HepG2 (cell line): ENCODE results near the gene OR2B2. TPM values are rescaled to one million over a fixed set of nuclear protein-coding genes. Genes with fewer than 3 reads are reported as not detected.
A peak's percentile ranks its signal among the peaks of the same experiment; 100 is the strongest.

ENCODE experiments used
- ATAC-seq: fragments of 200-7000 bp; cut with Tn5 transposase; 3 replicates; pipeline ENCODE4 v1.9.1; 2020; ENCODE audit warnings: mild to moderate bottlenecking, moderate library complexity
- BruUV-seq: library from RNA; stranded (reverse); fragments of 400-500 nt; replicated peaks from 2 replicates; lab custom pipeline; 2021; lab: Mats Ljungman, UMichigan
- CTCF ChIA-PET: fragments of 300-600 bp; formaldehyde crosslinking; extraction: SDS; loops from one replicate; lab custom pipeline; 2021; ENCODE audit warnings: low total read pairs, inconsistent platforms, low intra/inter-chr PET ratio; lab: Yijun Ruan, JAX
- POLR2A ChIA-PET: fragments of 350-600 bp; sonication (Branson Sonifier 250); formaldehyde crosslinking; loops from one replicate; lab custom pipeline; 2020; ENCODE audit warnings: antibody characterized with exemption, inconsistent platforms; lab: Yijun Ruan, JAX
- DNase-seq: peaks from one replicate; pipeline ENCODE4 v3.0.0-alpha.2; 2015; ENCODE audit warnings: low spot score
- FAIRE-seq: peaks from 3 replicates; lab custom pipeline; 2011; peaks lifted over from hg19 to GRCh38; lab: Jason Lieb, UNC
- H2AFZ ChIP-seq: one replicate; pipeline ENCODE4 v1.6.1; 2011; ENCODE audit warnings: low read length, inconsistent platforms
- H3K27ac ChIP-seq: fragments of 300-600 bp; 3 replicates; pipeline ENCODE4 v1.8.0; 2011; ENCODE audit warnings: mixed run types, mild to moderate bottlenecking, mixed read lengths, low read length, inconsistent platforms; ENCODE audit not compliant: insufficient read depth; ENCODE audit errors: extremely low read length
- H3K27me3 ChIP-seq, 2 experiments: fragments of 200-600 bp in 1 of 2; 2 replicates in 1 of 2; 3 replicates in 1 of 2; pipeline versions ENCODE4 v1.6.0 to v1.8.0; 2011; ENCODE audit warnings: low read length in 2 of 2, mild to moderate bottlenecking in 2 of 2, moderate library complexity in 2 of 2, inconsistent platforms in 1 of 2; ENCODE audit not compliant: insufficient read depth in 2 of 2, control insufficient read depth in 1 of 2
- H3K36me3 ChIP-seq, 2 experiments: fragments of 200-600 bp in 1 of 2; replicated peaks in 1 of 2; 2 replicates in 1 of 2; 3 replicates in 1 of 2; pipeline versions ENCODE4 v1.5.1 to v1.8.0; 2011; ENCODE audit warnings: low read length in 2 of 2, inconsistent platforms in 1 of 2; ENCODE audit not compliant: insufficient read depth in 2 of 2, control insufficient read depth in 1 of 2
- H3K4me1 ChIP-seq: 2 replicates; pipeline ENCODE4 v1.5.1; 2012; ENCODE audit warnings: low read length, inconsistent platforms; ENCODE audit not compliant: insufficient read depth
- H3K4me2 ChIP-seq: 2 replicates; pipeline ENCODE4 v1.6.0; 2011; ENCODE audit warnings: low read depth, low read length, inconsistent platforms
- H3K4me3 ChIP-seq, 3 experiments: fragments of 200-600 bp in 1 of 3; sonication (generic), shearing (Covaris generic) in 1 of 3; replicated peaks in 1 of 3; 2 replicates each; pipeline ENCODE4 v1.5.1; 2011 to 2016; ENCODE audit warnings: low read length in 3 of 3, inconsistent platforms in 2 of 3, low read depth in 2 of 3, mild to moderate bottlenecking in 2 of 3, control low read depth in 1 of 3, mixed read lengths in 1 of 3; ENCODE audit not compliant: insufficient read depth in 1 of 3
- H3K79me2 ChIP-seq: one replicate; pipeline ENCODE4 v1.6.1; 2011; ENCODE audit warnings: low read length, inconsistent platforms; ENCODE audit not compliant: insufficient read depth
- H3K9ac ChIP-seq: 2 replicates; pipeline ENCODE4 v1.6.0; 2011; ENCODE audit warnings: mild to moderate bottlenecking, low read depth, low read length, inconsistent platforms; ENCODE audit not compliant: insufficient read depth
- H3K9me3 ChIP-seq: 2 replicates; pipeline ENCODE4 v1.5.1; 2012; ENCODE audit warnings: mild to moderate bottlenecking, low read length
- H4K20me1 ChIP-seq: 2 replicates; pipeline ENCODE4 v1.6.0; 2011; ENCODE audit warnings: inconsistent platforms, mild to moderate bottlenecking, low read length, moderate library complexity; ENCODE audit not compliant: insufficient read depth
- ATF2 ChIP-seq: sonication (generic); formaldehyde crosslinking; IDR thresholded peaks from 2 replicates; pipeline ENCODE4 v1.4.0; 2020; ENCODE audit warnings: missing genetic modification reagents
- HDAC2 ChIP-seq: sonication (generic); formaldehyde crosslinking; IDR thresholded peaks from 2 replicates; pipeline ENCODE4 v1.4.0; 2020; ENCODE audit warnings: missing genetic modification reagents
- HMGXB3 ChIP-seq: sonication (generic); formaldehyde crosslinking; IDR thresholded peaks from 2 replicates; pipeline ENCODE4 v1.4.0; 2020; ENCODE audit warnings: missing genetic modification reagents, borderline replicate concordance
- KAT8 ChIP-seq: IDR thresholded peaks from 2 replicates; pipeline ENCODE4 v1.6.1; 2016; ENCODE audit warnings: missing genetic modification reagents, missing compliant biosample characterization
- SKIL ChIP-seq: sonication (generic); formaldehyde crosslinking; IDR thresholded peaks from 2 replicates; pipeline ENCODE4 v1.8.0; 2022; ENCODE audit warnings: missing genetic modification reagents, mild to moderate bottlenecking, moderate library complexity, borderline replicate concordance
- SOX6 ChIP-seq, 2 experiments: fragments of 450-650 bp in 1 of 2; sonication (generic) in 1 of 2; formaldehyde crosslinking in 1 of 2; IDR thresholded peaks; 2 replicates each; pipeline versions ENCODE4 v1.4.0 to v1.6.1; 2017 to 2020; ENCODE audit warnings: antibody characterized with exemption in 1 of 2, mild to moderate bottlenecking in 1 of 2, missing genetic modification reagents in 1 of 2
- THRA ChIP-seq: sonication (generic); formaldehyde crosslinking; IDR thresholded peaks from 2 replicates; pipeline ENCODE4 v1.4.0; 2020; ENCODE audit warnings: missing genetic modification reagents, borderline replicate concordance
- ZNF710 ChIP-seq: sonication (generic); formaldehyde crosslinking; IDR thresholded peaks from 2 replicates; pipeline ENCODE4 v1.5.0; 2020; ENCODE audit warnings: mild to moderate bottlenecking, missing genetic modification reagents, borderline replicate concordance
- WGBS: methylation state at CpG from one replicate; pipeline ENCODE4 v1.1.6; 2017; ENCODE audit warnings: low lambda C conversion rate; 5-methylcytosine and 5-hydroxymethylcytosine counted together
- in situ Hi-C: cut with HindIII; loops from 2 replicates; pipeline ENCODE4 v1.10.0; 2017; ENCODE audit warnings: low pct_unique_long_range_greater_than_20kb; ENCODE audit not compliant: extremely low pct_ligation_motif_present
- intact Hi-C: fragments of 100-400 bp; cut with micrococcal nuclease; formaldehyde crosslinking; loops from one replicate; pipeline ENCODE4 v1.10.0; 2022; ENCODE audit not compliant: unreplicated experiment
- polyA plus RNA-seq, 8 experiments: library from polyadenylated mRNA; depleted of rRNA in 3 of 8; stranded (reverse) in 7 of 8; unstranded in 1 of 8; fragments of >200 nt; fragmentation: Illumina TruSeq in 4 of 8; extraction: Trizol in 4 of 8; gene quantifications; 2 replicates each; pipeline versions ENCODE4 v1.2.1 to v1.2.3, GENCODE V29; 2011 to 2016; ENCODE audit warnings: low read depth in 4 of 8, missing spikeins in 1 of 8, mixed read lengths in 1 of 8; ENCODE audit not compliant: insufficient read depth in 1 of 8
- total RNA-seq, 5 experiments: library from RNA; depleted of rRNA; stranded (reverse); fragments of >200 nt; fragmentation: Illumina TruSeq; extraction: Trizol; gene quantifications; 2 replicates each; pipeline ENCODE4 v1.2.3, GENCODE V29; 2016; ENCODE audit warnings: low read depth in 1 of 5

OR2B2 gene
- total and polyA plus RNA-seq, 2 of the 13 experiments (the other 11 are each of a cell fraction or from before 2014, with no cell fraction given): not detected

GRCh38 chr6:27889628-27890444 lies 22.4 kb downstream of the OR2B2 start:
- intact Hi-C loops: loop anchor here (2.0 to 10.0 kb wide), 3 partner anchors 23 to 1695 kb away; a partner anchor contains a TSS
- ATAC-seq: no peak
- Histone ChIP-seq H3K9me3 (no peaks in the 10 kb centered on the region), H3K27ac (peak overlapping the region; percentile 19), H3K4me2 (peak overlapping the region; percentile 59), H2AFZ (no peak overlapping the region), H3K9ac (no peak overlapping the region), H4K20me1 (no peaks in the 10 kb centered on the region), H3K79me2 (no peaks in the 10 kb centered on the region), H3K36me3 (no peaks in the 10 kb centered on the region), H3K4me3 (no peak overlapping the region), H3K4me1 (peaks cover 40% of the 10 kb centered on the region), H3K27me3 (no peaks in the 10 kb centered on the region; a peak in 1 of 5 replicates)
- ChIA-PET CTCF (no interaction called here), POLR2A (interaction anchor here (0.7 to 1.3 kb wide), 7 partner anchors 23 to 1690 kb away, joined by 3 to 8 read pairs (median 3); a partner anchor contains a TSS)
- 83% methylated on average over 19 of the region's 19 CpGs for WGBS
- no peak for FAIRE-seq
- DNase-seq: no peak
- in situ Hi-C loops: loop anchor here (5.0 to 10.0 kb wide), 2 partner anchors 53 to 375 kb away; a partner anchor contains a TSS
- BruUV-seq: no TSS peak
- TF ChIP-seq HDAC2 (CRISPR knock-in tag): 0 out of 2 replicates have a peak, but pooled peaks have one; percentile 8
- no peak for TF ChIP-seq HMGXB3
- TF ChIP-seq ZNF710 (CRISPR knock-in tag): no peak
- TF ChIP-seq ATF2 (CRISPR knock-in tag): no peak
- no peak for TF ChIP-seq SKIL
- no peak; the same call in 1 of the 2 replicates for TF ChIP-seq KAT8 (CRISPR knock-in tag)
- TF ChIP-seq THRA (CRISPR knock-in tag): no peak
- TF ChIP-seq SOX6 (IDR thresholded peaks at IDR 0.05): no peak
- TF ChIP-seq SOX6 (CRISPR knock-in tag; IDR thresholded peaks at IDR 0.05): no peak
